HepG2 (cell line): ENCODE data around the gene TACC3. TPM values are rescaled to one million over a fixed set of nuclear protein-coding genes. Genes with fewer than 3 reads are reported as not detected.

Experiments
- ARID4A ChIP-seq: sonication (generic); formaldehyde crosslinking; IDR thresholded peaks from 2 replicates; pipeline ENCODE4 v1.5.0; 2020; ENCODE audit warnings: mild to moderate bottlenecking, missing genetic modification reagents, borderline replicate concordance
- DNMT3B ChIP-seq: conservative IDR thresholded peaks from 2 replicates; pipeline ENCODE4 v1.6.1; 2016; ENCODE audit warnings: missing biosample characterization, control low read depth
- EP300 ChIP-seq, 3 experiments: sonication (generic) in 1 of 3; formaldehyde crosslinking in 1 of 3; IDR thresholded peaks; 2 replicates each; pipeline versions ENCODE4 v1.5.1 to v1.6.1; 2011 to 2020; ENCODE audit warnings: low read depth in 2 of 3, low read length in 2 of 3, borderline replicate concordance in 1 of 3, improper control_type of control experiment in 1 of 3, mild to moderate bottlenecking in 1 of 3, missing genetic modification reagents in 1 of 3, moderate library complexity in 1 of 3
- FOSL1 ChIP-seq: sonication (generic); formaldehyde crosslinking; IDR thresholded peaks from 2 replicates; pipeline ENCODE4 v1.9.0; 2021; ENCODE audit warnings: missing genetic modification reagents, borderline replicate concordance
- FOSL2 ChIP-seq: sonication (generic); formaldehyde crosslinking; IDR thresholded peaks from 2 replicates; pipeline ENCODE4 v1.4.0; 2020; ENCODE audit warnings: missing genetic modification reagents
- HHEX ChIP-seq: IDR thresholded peaks from 2 replicates; pipeline ENCODE4 v1.6.1; 2016; ENCODE audit warnings: control low read depth
- ISL2 ChIP-seq: sonication (generic); formaldehyde crosslinking; IDR thresholded peaks from 2 replicates; pipeline ENCODE4 v1.5.0; 2020; ENCODE audit warnings: missing genetic modification reagents
- PCBP2 ChIP-seq: fragments of 200-400 bp; formaldehyde crosslinking; optimal IDR thresholded peaks from 2 replicates; pipeline ENCODE3; 2018; ENCODE audit warnings: low read length, low read depth; ENCODE audit not compliant: poor library complexity, severe bottlenecking
- RNF219 ChIP-seq: sonication (generic); formaldehyde crosslinking; IDR thresholded peaks from 2 replicates; pipeline ENCODE4 v1.5.0; 2020; ENCODE audit warnings: mild to moderate bottlenecking, missing genetic modification reagents
- SYNCRIP ChIP-seq: fragments of 200-400 bp; formaldehyde crosslinking; IDR thresholded peaks from 2 replicates; pipeline ENCODE4 v1.6.1; 2018; ENCODE audit warnings: mild to moderate bottlenecking, low read depth, low read length; ENCODE audit not compliant: insufficient read depth
- ZBTB43 ChIP-seq: sonication (generic); formaldehyde crosslinking; conservative IDR thresholded peaks from 2 replicates; pipeline ENCODE4 v1.4.0; 2020; ENCODE audit warnings: missing genetic modification reagents
- ZFP37 ChIP-seq: sonication (generic); formaldehyde crosslinking; IDR thresholded peaks from 2 replicates; pipeline ENCODE4 v1.4.0; 2020; ENCODE audit warnings: missing genetic modification reagents, borderline replicate concordance
- ZNF20 ChIP-seq: sonication (generic); formaldehyde crosslinking; IDR thresholded peaks from 2 replicates; pipeline ENCODE4 v1.4.0; 2020; ENCODE audit warnings: mild to moderate bottlenecking, moderate library complexity, missing genetic modification reagents
- ZNF235 ChIP-seq: sonication (generic); formaldehyde crosslinking; IDR thresholded peaks from 2 replicates; pipeline ENCODE4 v1.8.1; 2023; ENCODE audit warnings: mild to moderate bottlenecking, missing genetic modification reagents, borderline replicate concordance
- ZNF251 ChIP-seq: sonication (generic); formaldehyde crosslinking; IDR thresholded peaks from 2 replicates; pipeline ENCODE4 v1.9.0; 2021; ENCODE audit warnings: mild to moderate bottlenecking, missing genetic modification reagents
- ZNF557 ChIP-seq: sonication (generic); formaldehyde crosslinking; IDR thresholded peaks from 2 replicates; pipeline ENCODE4 v1.4.0; 2020; ENCODE audit warnings: missing genetic modification reagents
- ZNF598 ChIP-seq: sonication (generic); formaldehyde crosslinking; IDR thresholded peaks from 2 replicates; pipeline ENCODE4 v1.5.1; 2020; ENCODE audit warnings: mild to moderate bottlenecking, missing genetic modification reagents, borderline replicate concordance
- ZSCAN12 ChIP-seq: sonication (generic); formaldehyde crosslinking; IDR thresholded peaks from 2 replicates; pipeline ENCODE4 v1.9.0; 2021; ENCODE audit warnings: mild to moderate bottlenecking, missing genetic modification reagents
- polyA plus RNA-seq, 8 experiments: library from polyadenylated mRNA; depleted of rRNA in 3 of 8; stranded (reverse) in 7 of 8; unstranded in 1 of 8; fragments of >200 nt; fragmentation: Illumina TruSeq in 4 of 8; extraction: Trizol in 4 of 8; gene quantifications; 2 replicates each; pipeline versions ENCODE4 v1.2.1 to v1.2.3, GENCODE V29; 2011 to 2016; ENCODE audit warnings: low read depth in 4 of 8, missing spikeins in 1 of 8, mixed read lengths in 1 of 8; ENCODE audit not compliant: insufficient read depth in 1 of 8
- total RNA-seq, 5 experiments: library from RNA; depleted of rRNA; stranded (reverse); fragments of >200 nt; fragmentation: Illumina TruSeq; extraction: Trizol; gene quantifications; 2 replicates each; pipeline ENCODE4 v1.2.3, GENCODE V29; 2016; ENCODE audit warnings: low read depth in 1 of 5
- TF ChIP-seq, protein P1 (sequence below): sonication (generic); formaldehyde crosslinking; IDR thresholded peaks from 2 replicates; pipeline ENCODE4 v1.5.1; 2020; ENCODE audit warnings: missing genetic modification reagents, mild to moderate bottlenecking, borderline replicate concordance

TACC3 gene
- total and polyA plus RNA-seq, 2 of the 13 experiments (the other 11 are each of a cell fraction or from before 2014, with no cell fraction given), result 20.3 to 21.2 TPM

- peak; percentile 72 for TF ChIP-seq ZBTB43
- TF ChIP-seq ARID4A (CRISPR knock-in tag), result peak; percentile 66; the same call in 1 of the 2 replicates
- peak; percentile 48 for TF ChIP-seq FOSL2 (CRISPR knock-in tag)
- no peak for TF ChIP-seq ZNF20 (CRISPR knock-in tag)
- TF ChIP-seq ISL2, result peak; percentile 39; the same call in 1 of the 2 replicates
- peak; percentile 18; the same call in 1 of the 2 replicates for TF ChIP-seq ZFP37 (CRISPR knock-in tag)
- TF ChIP-seq ZNF251, result no peak
- no peak for TF ChIP-seq HHEX (CRISPR knock-in tag)
- TF ChIP-seq, protein P1, sequence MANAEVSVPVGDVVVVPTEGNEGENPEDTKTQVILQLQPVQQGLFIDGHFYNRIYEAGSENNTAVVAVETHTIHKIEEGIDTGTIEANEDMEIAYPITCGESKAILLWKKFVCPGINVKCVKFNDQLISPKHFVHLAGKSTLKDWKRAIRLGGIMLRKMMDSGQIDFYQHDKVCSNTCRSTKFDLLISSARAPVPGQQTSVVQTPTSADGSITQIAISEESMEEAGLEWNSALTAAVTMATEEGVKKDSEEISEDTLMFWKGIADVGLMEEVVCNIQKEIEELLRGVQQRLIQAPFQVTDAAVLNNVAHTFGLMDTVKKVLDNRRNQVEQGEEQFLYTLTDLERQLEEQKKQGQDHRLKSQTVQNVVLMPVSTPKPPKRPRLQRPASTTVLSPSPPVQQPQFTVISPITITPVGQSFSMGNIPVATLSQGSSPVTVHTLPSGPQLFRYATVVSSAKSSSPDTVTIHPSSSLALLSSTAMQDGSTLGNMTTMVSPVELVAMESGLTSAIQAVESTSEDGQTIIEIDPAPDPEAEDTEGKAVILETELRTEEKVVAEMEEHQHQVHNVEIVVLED (CRISPR knock-in tag), result peak; percentile 39; the same call in 1 of the 2 replicates
- TF ChIP-seq PCBP2, result no peak
- 0 out of 2 replicates have a peak, but pooled peaks have one; percentile 54 for TF ChIP-seq ZNF557 (CRISPR knock-in tag)
- no peak for TF ChIP-seq FOSL1 (CRISPR knock-in tag)
- no peak for TF ChIP-seq ZSCAN12 (CRISPR knock-in tag)
- no peak for TF ChIP-seq RNF219
- no peak for TF ChIP-seq ZNF235
- TF ChIP-seq SYNCRIP, result no peak
- TF ChIP-seq ZNF598, result no peak
- TF ChIP-seq DNMT3B (CRISPR knock-in tag), result no peak
- TF ChIP-seq EP300 (IDR thresholded peaks at IDR 0.05; ENCODE audit: low read depth in 2 of 2, low read length in 2 of 2), result 0 out of 4 replicates have a peak, but pooled peaks of 1 of the 2 experiments have one; percentile 32
- TF ChIP-seq EP300 (CRISPR knock-in tag; IDR thresholded peaks at IDR 0.05; ENCODE audit: borderline replicate concordance), result peak; percentile 63
Measured at GRCh38 chr4:1776521-1777161, 55.3 kb downstream of the TACC3 start (continued).
